HepG2 (cell line): ENCODE data around the gene GABRR3. TPM values are rescaled to one million over a fixed set of nuclear protein-coding genes. Genes with fewer than 3 reads are reported as not detected.

Source experiments
- CBX5 ChIP-seq: sonication (generic); formaldehyde crosslinking; IDR thresholded peaks from 2 replicates; pipeline ENCODE4 v1.4.0; 2020; ENCODE audit warnings: missing genetic modification reagents, borderline replicate concordance
- GATA4 ChIP-seq: sonication (generic); IDR thresholded peaks from 2 replicates; pipeline ENCODE4 v1.6.1; 2016; ENCODE audit warnings: antibody characterized with exemption, low read depth, borderline replicate concordance
- HDAC6 ChIP-seq: fragments of 200-600 bp; sonication (generic); IDR thresholded peaks from 2 replicates; pipeline ENCODE4 v1.7.0; 2017; ENCODE audit warnings: mild to moderate bottlenecking, antibody characterized with exemption, low read length, low read depth
- MEIS2 ChIP-seq: sonication (generic); formaldehyde crosslinking; IDR thresholded peaks from 2 replicates; pipeline ENCODE4 v1.9.0; 2021; ENCODE audit warnings: mild to moderate bottlenecking, missing genetic modification reagents
- MIER3 ChIP-seq: IDR thresholded peaks from 2 replicates; pipeline ENCODE4 v1.6.1; 2016; ENCODE audit warnings: missing compliant biosample characterization, borderline replicate concordance
- SALL2 ChIP-seq: sonication (generic); formaldehyde crosslinking; IDR thresholded peaks from 2 replicates; pipeline ENCODE4 v1.8.1; 2023; ENCODE audit warnings: mild to moderate bottlenecking, missing genetic modification reagents, inconsistent platforms
- SP2 ChIP-seq: sonication (generic); formaldehyde crosslinking; IDR thresholded peaks from 2 replicates; pipeline ENCODE4 v1.5.1; 2020; ENCODE audit warnings: mild to moderate bottlenecking, missing genetic modification reagents
- SRY ChIP-seq: sonication (generic); formaldehyde crosslinking; IDR thresholded peaks from 2 replicates; pipeline ENCODE4 v1.8.0; 2022; ENCODE audit warnings: mild to moderate bottlenecking, missing genetic modification reagents
- ZMYM4 ChIP-seq: sonication (generic); formaldehyde crosslinking; IDR thresholded peaks from 2 replicates; pipeline ENCODE4 v1.8.1; 2023; ENCODE audit warnings: mild to moderate bottlenecking, missing genetic modification reagents
- ZNF547 ChIP-seq: sonication (generic); formaldehyde crosslinking; IDR thresholded peaks from 2 replicates; pipeline ENCODE4 v1.5.1; 2020; ENCODE audit warnings: mild to moderate bottlenecking, missing genetic modification reagents
- ZNF550 ChIP-seq: sonication (generic); formaldehyde crosslinking; IDR thresholded peaks from 2 replicates; pipeline ENCODE4 v1.4.0; 2020; ENCODE audit warnings: mild to moderate bottlenecking, missing genetic modification reagents, borderline replicate concordance
- ZNF562 ChIP-seq: sonication (generic); formaldehyde crosslinking; IDR thresholded peaks from 2 replicates; pipeline ENCODE4 v1.8.0; 2022; ENCODE audit warnings: missing genetic modification reagents, borderline replicate concordance
- ZNF563 ChIP-seq: sonication (generic); formaldehyde crosslinking; IDR thresholded peaks from 2 replicates; pipeline ENCODE4 v1.8.0; 2022; ENCODE audit warnings: mild to moderate bottlenecking, moderate library complexity, missing genetic modification reagents
- ZNF75D ChIP-seq: sonication (generic); formaldehyde crosslinking; IDR thresholded peaks from 2 replicates; pipeline ENCODE4 v1.8.1; 2023; ENCODE audit warnings: missing genetic modification reagents, mild to moderate bottlenecking, borderline replicate concordance
- ZSCAN21 ChIP-seq: sonication (generic); formaldehyde crosslinking; IDR thresholded peaks from 2 replicates; pipeline ENCODE4 v1.8.0; 2022; ENCODE audit warnings: mild to moderate bottlenecking, missing genetic modification reagents, moderate library complexity, borderline replicate concordance
- ZSCAN30 ChIP-seq: sonication (generic); formaldehyde crosslinking; IDR thresholded peaks from 2 replicates; pipeline ENCODE4 v1.5.0; 2020; ENCODE audit warnings: mild to moderate bottlenecking, missing genetic modification reagents
- polyA plus RNA-seq, 8 experiments: library from polyadenylated mRNA; depleted of rRNA in 3 of 8; stranded (reverse) in 7 of 8; unstranded in 1 of 8; fragments of >200 nt; fragmentation: Illumina TruSeq in 4 of 8; extraction: Trizol in 4 of 8; gene quantifications; 2 replicates each; pipeline versions ENCODE4 v1.2.1 to v1.2.3, GENCODE V29; 2011 to 2016; ENCODE audit warnings: low read depth in 4 of 8, missing spikeins in 1 of 8, mixed read lengths in 1 of 8; ENCODE audit not compliant: insufficient read depth in 1 of 8
- total RNA-seq, 5 experiments: library from RNA; depleted of rRNA; stranded (reverse); fragments of >200 nt; fragmentation: Illumina TruSeq; extraction: Trizol; gene quantifications; 2 replicates each; pipeline ENCODE4 v1.2.3, GENCODE V29; 2016; ENCODE audit warnings: low read depth in 1 of 5
- TF ChIP-seq, protein P1 (sequence below): sonication (generic); formaldehyde crosslinking; conservative IDR thresholded peaks from 2 replicates; pipeline ENCODE4 v1.4.0; 2020; ENCODE audit warnings: missing genetic modification reagents
- TF ChIP-seq, protein P2 (sequence below): sonication (generic); formaldehyde crosslinking; IDR thresholded peaks from 2 replicates; pipeline ENCODE4 v1.4.0; 2020; ENCODE audit warnings: missing genetic modification reagents
- TF ChIP-seq, protein P3 (sequence below): sonication (generic); formaldehyde crosslinking; IDR thresholded peaks from 2 replicates; pipeline ENCODE4 v1.5.0; 2020; ENCODE audit warnings: missing genetic modification reagents
- TF ChIP-seq, protein P4 (sequence below): sonication (generic); formaldehyde crosslinking; IDR thresholded peaks from 2 replicates; pipeline ENCODE4 v1.4.0; 2020; ENCODE audit warnings: missing genetic modification reagents
- TF ChIP-seq, protein P5 (sequence below): sonication (generic); formaldehyde crosslinking; IDR thresholded peaks from 2 replicates; pipeline ENCODE4 v1.5.0; 2020; ENCODE audit warnings: missing genetic modification reagents, mild to moderate bottlenecking, borderline replicate concordance

The GABRR3 gene
- total and polyA plus RNA-seq, 2 of the 13 experiments (the other 11 are each of a cell fraction or from before 2014, with no cell fraction given): 0.42 to 0.83 TPM

DNA sequence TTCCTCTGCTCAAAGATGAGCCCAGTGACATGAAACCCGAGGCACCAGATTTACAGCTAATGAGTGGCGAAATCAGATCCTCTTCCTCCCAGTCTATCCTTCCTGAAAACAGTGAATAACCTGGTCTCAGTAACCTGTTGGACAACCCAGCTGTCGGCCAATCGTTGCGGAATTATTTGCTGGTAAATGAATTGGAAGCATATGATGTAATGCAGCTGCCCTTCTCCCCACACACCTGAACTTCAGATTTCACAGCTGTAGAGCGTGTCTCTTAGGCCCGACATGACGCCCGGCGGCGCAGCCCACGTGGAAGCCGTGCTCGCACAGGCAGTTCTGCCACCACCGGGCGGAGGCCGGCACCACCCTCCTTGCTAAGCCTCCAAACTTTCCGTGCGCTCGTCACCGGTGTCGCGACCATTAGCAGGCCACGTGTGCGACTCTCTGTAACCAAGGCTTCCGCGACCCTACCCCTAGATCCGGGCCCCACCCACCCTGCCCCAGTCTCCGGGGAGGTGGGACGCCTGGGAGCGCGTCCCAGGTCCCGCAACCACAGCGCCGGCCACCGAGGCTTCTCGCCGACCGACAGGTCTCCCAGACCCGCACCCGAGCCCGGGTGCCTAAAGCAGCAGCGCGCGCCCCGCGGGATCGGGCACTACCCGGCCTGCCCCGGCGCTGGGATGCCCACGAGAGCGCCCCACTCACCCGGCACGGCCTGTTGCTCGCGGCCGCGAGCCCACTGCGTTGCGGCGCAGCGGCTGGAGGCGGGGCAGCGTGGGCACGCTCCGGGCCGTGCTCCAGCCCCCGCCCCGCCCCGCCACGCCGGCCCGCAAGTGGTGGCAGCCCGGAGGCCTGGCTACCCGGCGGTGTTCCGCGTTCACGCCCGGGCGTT lies 63.2 kb downstream of the GABRR3 start, which contains the start of gene RIOX2 (continued):
- TF ChIP-seq, protein P1, sequence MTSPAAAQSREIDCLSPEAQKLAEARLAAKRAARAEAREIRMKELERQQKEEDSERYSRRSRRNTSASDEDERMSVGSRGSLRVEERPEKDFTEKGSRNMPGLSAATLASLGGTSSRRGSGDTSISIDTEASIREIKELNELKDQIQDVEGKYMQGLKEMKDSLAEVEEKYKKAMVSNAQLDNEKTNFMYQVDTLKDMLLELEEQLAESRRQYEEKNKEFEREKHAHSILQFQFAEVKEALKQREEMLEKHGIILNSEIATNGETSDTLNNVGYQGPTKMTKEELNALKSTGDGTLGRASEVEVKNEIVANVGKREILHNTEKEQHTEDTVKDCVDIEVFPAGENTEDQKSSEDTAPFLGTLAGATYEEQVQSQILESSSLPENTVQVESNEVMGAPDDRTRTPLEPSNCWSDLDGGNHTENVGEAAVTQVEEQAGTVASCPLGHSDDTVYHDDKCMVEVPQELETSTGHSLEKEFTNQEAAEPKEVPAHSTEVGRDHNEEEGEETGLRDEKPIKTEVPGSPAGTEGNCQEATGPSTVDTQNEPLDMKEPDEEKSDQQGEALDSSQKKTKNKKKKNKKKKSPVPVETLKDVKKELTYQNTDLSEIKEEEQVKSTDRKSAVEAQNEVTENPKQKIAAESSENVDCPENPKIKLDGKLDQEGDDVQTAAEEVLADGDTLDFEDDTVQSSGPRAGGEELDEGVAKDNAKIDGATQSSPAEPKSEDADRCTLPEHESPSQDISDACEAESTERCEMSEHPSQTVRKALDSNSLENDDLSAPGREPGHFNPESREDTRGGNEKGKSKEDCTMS (CRISPR knock-in tag): no peak
- TF ChIP-seq HDAC6 (no peak), SRY (CRISPR knock-in tag) (no peak), ZNF550 (CRISPR knock-in tag) (peak; percentile 29; the same call in 1 of the 2 replicates), MEIS2 (CRISPR knock-in tag) (no peak; the same call in 1 of the 2 replicates), MIER3 (CRISPR knock-in tag) (0 out of 2 replicates have a peak, but pooled peaks have one; percentile 58), CBX5 (CRISPR knock-in tag) (no peak), ZSCAN21 (CRISPR knock-in tag) (0 out of 2 replicates have a peak, but pooled peaks have one; percentile 51), SALL2 (CRISPR knock-in tag) (no peak), ZNF562 (no peak), ZNF547 (no peak; the same call in 1 of the 2 replicates), ZNF563 (CRISPR knock-in tag) (peak; percentile 81; the same call in 1 of the 2 replicates), ZSCAN30 (CRISPR knock-in tag) (no peak; the same call in 1 of the 2 replicates), SP2 (CRISPR knock-in tag) (no peak), GATA4 (no peak), ZNF75D (CRISPR knock-in tag) (peak; percentile 83; the same call in 1 of the 2 replicates), ZMYM4 (CRISPR knock-in tag) (peak; percentile 59; the same call in 1 of the 2 replicates)
- TF ChIP-seq, protein P2, sequence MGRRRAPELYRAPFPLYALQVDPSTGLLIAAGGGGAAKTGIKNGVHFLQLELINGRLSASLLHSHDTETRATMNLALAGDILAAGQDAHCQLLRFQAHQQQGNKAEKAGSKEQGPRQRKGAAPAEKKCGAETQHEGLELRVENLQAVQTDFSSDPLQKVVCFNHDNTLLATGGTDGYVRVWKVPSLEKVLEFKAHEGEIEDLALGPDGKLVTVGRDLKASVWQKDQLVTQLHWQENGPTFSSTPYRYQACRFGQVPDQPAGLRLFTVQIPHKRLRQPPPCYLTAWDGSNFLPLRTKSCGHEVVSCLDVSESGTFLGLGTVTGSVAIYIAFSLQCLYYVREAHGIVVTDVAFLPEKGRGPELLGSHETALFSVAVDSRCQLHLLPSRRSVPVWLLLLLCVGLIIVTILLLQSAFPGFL (CRISPR knock-in tag): no peak
- TF ChIP-seq, protein P3, sequence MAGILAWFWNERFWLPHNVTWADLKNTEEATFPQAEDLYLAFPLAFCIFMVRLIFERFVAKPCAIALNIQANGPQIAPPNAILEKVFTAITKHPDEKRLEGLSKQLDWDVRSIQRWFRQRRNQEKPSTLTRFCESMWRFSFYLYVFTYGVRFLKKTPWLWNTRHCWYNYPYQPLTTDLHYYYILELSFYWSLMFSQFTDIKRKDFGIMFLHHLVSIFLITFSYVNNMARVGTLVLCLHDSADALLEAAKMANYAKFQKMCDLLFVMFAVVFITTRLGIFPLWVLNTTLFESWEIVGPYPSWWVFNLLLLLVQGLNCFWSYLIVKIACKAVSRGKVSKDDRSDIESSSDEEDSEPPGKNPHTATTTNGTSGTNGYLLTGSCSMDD (CRISPR knock-in tag): no peak
- TF ChIP-seq, protein P4, sequence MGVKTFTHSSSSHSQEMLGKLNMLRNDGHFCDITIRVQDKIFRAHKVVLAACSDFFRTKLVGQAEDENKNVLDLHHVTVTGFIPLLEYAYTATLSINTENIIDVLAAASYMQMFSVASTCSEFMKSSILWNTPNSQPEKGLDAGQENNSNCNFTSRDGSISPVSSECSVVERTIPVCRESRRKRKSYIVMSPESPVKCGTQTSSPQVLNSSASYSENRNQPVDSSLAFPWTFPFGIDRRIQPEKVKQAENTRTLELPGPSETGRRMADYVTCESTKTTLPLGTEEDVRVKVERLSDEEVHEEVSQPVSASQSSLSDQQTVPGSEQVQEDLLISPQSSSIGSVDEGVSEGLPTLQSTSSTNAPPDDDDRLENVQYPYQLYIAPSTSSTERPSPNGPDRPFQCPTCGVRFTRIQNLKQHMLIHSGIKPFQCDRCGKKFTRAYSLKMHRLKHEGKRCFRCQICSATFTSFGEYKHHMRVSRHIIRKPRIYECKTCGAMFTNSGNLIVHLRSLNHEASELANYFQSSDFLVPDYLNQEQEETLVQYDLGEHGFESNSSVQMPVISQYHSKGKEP (CRISPR knock-in tag): no peak
- TF ChIP-seq, protein P5, sequence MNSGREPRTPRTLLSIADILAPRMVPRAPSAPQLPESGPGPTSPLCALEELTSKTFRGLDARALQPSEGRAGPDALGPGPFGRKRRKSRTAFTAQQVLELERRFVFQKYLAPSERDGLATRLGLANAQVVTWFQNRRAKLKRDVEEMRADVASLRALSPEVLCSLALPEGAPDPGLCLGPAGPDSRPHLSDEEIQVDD (CRISPR knock-in tag): 0 out of 2 replicates have a peak, but pooled peaks have one; percentile 49
